CD4-positive, CD25-positive, alpha-beta regulatory T cell (primary cell): ENCODE measurements around the gene MT1H. TPM values are rescaled to one million over a fixed set of nuclear protein-coding genes. Genes with fewer than 3 reads are reported as not detected.

Source experiments
- ATAC-seq, 2 donors: fragments of 150-1000 bp; cut with Tn5 transposase; one replicate each; pipeline ENCODE4 v1.10.0; 2021; ENCODE audit warnings: low read depth in 2 of 2, moderate number of reproducible peaks in 2 of 2, moderate library complexity in 1 of 2
- DNase-seq, 3 donors: peaks; one replicate each; pipeline versions ENCODE4 v3.0.0 to v3.0.0-alpha.2; 2012 to 2022; ENCODE audit warnings: mixed read lengths in 1 of 3
- H3K27ac ChIP-seq: one replicate; pipeline ENCODE4 v1.7.0; 2013; ENCODE audit warnings: mild to moderate bottlenecking, low read length; ENCODE audit not compliant: insufficient read depth, poor library complexity, severe bottlenecking
- H3K27me3 ChIP-seq: one replicate; pipeline ENCODE4 v1.7.0; 2013; ENCODE audit warnings: low read length; ENCODE audit not compliant: control insufficient read depth, insufficient read depth
- H3K36me3 ChIP-seq: one replicate; pipeline ENCODE4 v1.7.0; 2013; ENCODE audit warnings: mild to moderate bottlenecking, low read length, moderate library complexity; ENCODE audit not compliant: control insufficient read depth, insufficient read depth
- H3K4me1 ChIP-seq: 2 replicates; pipeline ENCODE4 v1.7.0; 2013; ENCODE audit warnings: mild to moderate bottlenecking, low read length; ENCODE audit not compliant: insufficient read depth, control insufficient read depth, poor library complexity, severe bottlenecking
- H3K4me3 ChIP-seq: one replicate; pipeline ENCODE4 v1.7.0; 2013; ENCODE audit warnings: low read depth, mild to moderate bottlenecking, low read length, moderate library complexity
- H3K9me3 ChIP-seq, 2 experiments: 1 replicate in 1 of 2; 2 replicates in 1 of 2; pipeline ENCODE4 v1.7.0; 2013; ENCODE audit warnings: low read length in 2 of 2, mild to moderate bottlenecking in 1 of 2, moderate library complexity in 1 of 2; ENCODE audit not compliant: control insufficient read depth in 2 of 2
- H3K27ac Mint-ChIP-seq, 3 donors: one replicate each; pipeline ENCODE4 v1.8.0; 2020 to 2022; ENCODE audit warnings: mild to moderate bottlenecking in 3 of 3, mixed read lengths in 3 of 3, moderate library complexity in 2 of 3
- H3K27me3 Mint-ChIP-seq: one replicate; pipeline ENCODE4 v1.8.0; 2022; ENCODE audit warnings: mild to moderate bottlenecking, mixed read lengths
- H3K36me3 Mint-ChIP-seq: one replicate; pipeline ENCODE4 v1.8.0; 2020; ENCODE audit warnings: mixed read lengths
- H3K4me1 Mint-ChIP-seq, 4 donors: one replicate each; pipeline ENCODE4 v1.8.0; 2020 to 2022; ENCODE audit warnings: mixed read lengths in 4 of 4, mild to moderate bottlenecking in 1 of 4
- H3K4me3 Mint-ChIP-seq, 4 donors: one replicate each; pipeline ENCODE4 v1.8.0; 2020 to 2022; ENCODE audit warnings: mild to moderate bottlenecking in 4 of 4, mixed read lengths in 4 of 4, moderate library complexity in 3 of 4
- H3K9me3 Mint-ChIP-seq, 7 donors: one replicate each; pipeline ENCODE4 v1.8.0; 2020 to 2022; ENCODE audit warnings: mixed read lengths in 7 of 7, mild to moderate bottlenecking in 3 of 7, moderate library complexity in 2 of 7
- polyA plus RNA-seq, 4 donors: library from polyadenylated mRNA; unstranded; fragments of 300-500 nt; fragmentation: Illumina TruSeq; gene quantifications; one replicate each; pipeline ENCODE4 v1.2.3, GENCODE V29; 2021
- total RNA-seq: library from RNA; stranded (reverse); gene quantifications from one replicate; pipeline ENCODE4 v1.2.3, GENCODE V29; 2022

Gene MT1H
- total and polyA plus RNA-seq, 5 donors from 2014 or later = not detected

DNA sequence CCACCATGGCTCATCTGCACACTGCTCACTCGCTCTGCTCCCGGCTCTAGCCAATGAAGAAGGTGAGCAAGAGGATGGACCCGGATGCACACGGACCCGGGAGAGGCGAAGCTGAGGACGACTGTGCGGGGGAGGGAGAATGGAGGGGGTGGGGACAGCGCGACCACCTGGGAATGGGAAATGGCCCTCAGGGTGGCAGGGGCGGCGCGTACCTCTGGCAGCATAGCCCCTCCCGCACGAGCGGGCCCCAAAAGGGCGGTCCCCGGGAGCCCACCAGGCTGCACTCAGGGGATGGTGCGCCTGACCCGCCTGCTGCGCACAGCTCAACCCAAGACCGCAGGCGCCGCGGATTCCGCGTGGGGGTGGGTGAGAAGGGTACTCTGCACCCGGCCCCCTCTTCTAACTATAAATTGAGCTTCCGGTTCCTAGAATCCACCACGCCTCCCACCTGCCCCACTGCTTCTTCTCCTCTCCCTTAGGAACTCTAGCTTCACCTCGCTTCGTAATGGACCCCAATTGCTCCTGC, 6.1 kb downstream of the MT1H start:
- Histone ChIP-seq H3K9me3 (no peaks in the 10 kb centered on the region), H3K4me1 (peaks cover 7% of the 10 kb centered on the region), H3K27me3 (peaks cover 14% of the 10 kb centered on the region), H3K4me3 (no peak overlapping the region), H3K27ac (no peak overlapping the region), H3K36me3 (no peaks in the 10 kb centered on the region)
- ATAC-seq (peak; percentile 71 to 78), DNase-seq (peak; percentile 17 to 72 (median 33))
- H3K36me3 Mint-ChIP-seq = no peaks in the 10 kb centered on the region
- peak overlapping the region; percentile 21 to 84 (median 62) for H3K4me3 Mint-ChIP-seq
- H3K27me3 Mint-ChIP-seq = peaks cover 50% of the 10 kb centered on the region
- peaks cover 0 to 23% (median 6%) of the 10 kb centered on the region in 4 donors for H3K4me1 Mint-ChIP-seq
- H3K27ac Mint-ChIP-seq = peak overlapping the region in 2 of 3 donors; percentile 55 to 90
- H3K9me3 Mint-ChIP-seq = no peaks in the 10 kb centered on the region

- no peaks in the 10 kb centered on the region for H3K36me3 ChIP-seq
- peaks cover 33% of the 10 kb centered on the region for H3K27me3 Mint-ChIP-seq
- peaks cover 5% of the 10 kb centered on the region for H3K27me3 ChIP-seq
- H3K27ac ChIP-seq = no peak overlapping the region
- no peak overlapping the region for H3K27ac Mint-ChIP-seq
- no peak for DNase-seq
- H3K4me3 ChIP-seq = no peak overlapping the region
- H3K9me3 Mint-ChIP-seq = peaks cover 0 to 2% (median 0%) of the 10 kb centered on the region in 7 donors
- H3K36me3 Mint-ChIP-seq = no peaks in the 10 kb centered on the region
- H3K4me3 Mint-ChIP-seq = no peak overlapping the region
- peaks cover 0 to 34% (median 14%) of the 10 kb centered on the region in 4 donors for H3K4me1 Mint-ChIP-seq
- peaks cover 19% of the 10 kb centered on the region for H3K4me1 ChIP-seq
- H3K9me3 ChIP-seq = no peaks in the 10 kb centered on the region
- no peak for ATAC-seq
Measured at GRCh38 chr16:56677474-56677873, 7.9 kb downstream of the MT1H start.

DNA sequence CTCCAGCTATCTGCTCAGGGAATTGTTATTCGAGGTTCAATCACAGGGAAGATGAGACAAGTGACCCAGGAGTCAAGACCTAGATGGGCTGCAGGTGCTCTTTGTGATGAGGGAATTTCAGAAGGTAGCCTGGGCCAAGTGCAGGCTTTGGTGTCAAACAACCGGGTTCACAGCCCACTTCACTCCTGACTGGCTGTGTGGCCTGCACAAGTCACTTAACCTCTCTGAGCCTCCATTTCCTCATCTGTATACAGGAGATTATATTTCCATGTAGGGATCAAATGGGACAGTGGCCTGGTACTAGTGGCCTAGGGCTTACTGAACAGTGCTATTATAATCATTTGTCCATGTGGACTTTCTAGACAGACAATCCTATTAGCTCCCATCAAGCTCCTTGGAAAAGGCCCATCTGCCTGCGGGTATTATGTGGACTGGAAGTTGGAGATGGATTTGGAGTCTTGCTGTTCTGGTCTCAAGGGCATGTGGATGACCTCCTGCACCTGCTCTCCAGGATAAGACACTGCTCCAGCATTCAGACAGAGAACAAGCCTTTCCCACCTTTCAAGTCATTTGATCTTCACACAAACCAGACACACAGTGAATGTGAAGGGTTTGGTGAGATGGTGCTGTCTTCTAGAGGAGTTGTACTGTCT, 9.6 kb downstream of the MT1H start:
- DNase-seq (no peak), ATAC-seq (no peak)
- peaks cover 20% of the 10 kb centered on the region for H3K27me3 Mint-ChIP-seq
- peak overlapping the region in 1 of 3 donors; percentile 34 for H3K27ac Mint-ChIP-seq
- Histone ChIP-seq H3K9me3 (no peaks in the 10 kb centered on the region), H3K4me1 (peaks cover 36% of the 10 kb centered on the region), H3K4me3 (no peak overlapping the region), H3K27ac (no peak overlapping the region), H3K27me3 (no peaks in the 10 kb centered on the region), H3K36me3 (no peaks in the 10 kb centered on the region)
- H3K4me3 Mint-ChIP-seq = peak overlapping the region in 1 of 4 donors; percentile 48
- peaks cover 6 to 46% (median 24%) of the 10 kb centered on the region in 4 donors for H3K4me1 Mint-ChIP-seq
- peaks cover 0 to 2% (median 0%) of the 10 kb centered on the region in 7 donors for H3K9me3 Mint-ChIP-seq
- peaks cover 6% of the 10 kb centered on the region for H3K36me3 Mint-ChIP-seq

- H3K4me1 Mint-ChIP-seq = peaks cover 10 to 47% (median 25%) of the 10 kb centered on the region in 4 donors
- no peaks in the 10 kb centered on the region for H3K36me3 ChIP-seq
- peaks cover 36% of the 10 kb centered on the region for H3K4me1 ChIP-seq
- ATAC-seq = no peak
- peaks cover 14% of the 10 kb centered on the region for H3K27me3 Mint-ChIP-seq
- DNase-seq = no peak
- H3K9me3 ChIP-seq = no peaks in the 10 kb centered on the region
- peaks cover 10% of the 10 kb centered on the region for H3K36me3 Mint-ChIP-seq
- peak overlapping the region in 1 of 3 donors; percentile 34 for H3K27ac Mint-ChIP-seq
- H3K9me3 Mint-ChIP-seq = peaks cover 0 to 2% (median 0%) of the 10 kb centered on the region in 7 donors
- no peak overlapping the region for H3K4me3 Mint-ChIP-seq
- no peak overlapping the region for H3K4me3 ChIP-seq
- H3K27me3 ChIP-seq = no peaks in the 10 kb centered on the region
- H3K27ac ChIP-seq = no peak overlapping the region
Measured at GRCh38 chr16:56679818-56680217, 10.2 kb downstream of the MT1H start.

DNA sequence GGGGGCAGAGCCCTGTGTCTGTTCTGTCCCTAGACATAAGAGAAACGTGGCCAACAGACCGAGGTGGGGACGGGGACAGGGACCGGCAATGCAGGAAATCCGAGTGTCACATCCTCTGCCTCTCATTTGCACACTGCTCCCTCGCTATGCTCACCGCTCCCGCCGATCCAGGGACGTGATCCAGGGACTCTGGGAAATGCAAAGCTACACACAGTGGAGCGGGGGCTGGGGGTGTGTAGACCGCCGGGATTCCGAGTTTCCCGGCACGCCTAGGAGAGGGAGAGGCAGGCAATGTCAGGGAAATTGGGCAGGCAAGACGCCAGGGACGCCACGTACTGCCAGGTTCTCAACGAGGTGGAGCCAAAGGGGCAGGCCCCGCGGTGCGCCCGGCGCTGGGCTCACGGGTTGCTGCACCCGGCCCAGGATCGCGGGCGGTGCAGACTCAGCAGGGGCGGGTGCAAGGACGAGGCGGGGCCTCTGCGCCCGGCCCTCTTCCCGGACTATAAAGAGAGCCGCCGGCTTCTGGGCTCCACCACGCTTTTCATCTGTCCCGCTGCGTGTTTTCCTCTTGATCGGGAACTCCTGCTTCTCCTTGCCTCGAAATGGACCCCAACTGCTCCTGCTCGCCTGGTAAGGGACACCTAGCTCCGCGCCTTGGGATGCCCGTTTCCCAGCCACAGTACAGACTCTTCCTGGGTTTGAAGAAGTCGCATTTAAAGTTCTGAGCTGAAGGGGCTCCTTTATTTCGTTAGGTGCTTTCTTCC, 12.5 kb downstream of the MT1H start, which contains the start of gene MT1X:
TSS of gene MT1X (plus strand) at position 532 of the 764 bp plus-strand sequence. CDS start at position 603, 71 bp downstream.
- Mint-ChIP-seq H3K9me3 (peaks cover 0 to 4% (median 0%) of the 10 kb centered on the region in 7 donors), H3K27me3 (no peaks in the 10 kb centered on the region), H3K4me1 (peaks cover 10 to 30% (median 22%) of the 10 kb centered on the region in 4 donors), H3K36me3 (peaks cover 18% of the 10 kb centered on the region), H3K4me3 (peak within 1 kb of the TSS; percentile 95 to 97 (median 96)), H3K27ac (peak within 1 kb of the TSS; percentile 96 to 97 (median 96))
- H3K27ac ChIP-seq = peak within 1 kb of the TSS; percentile 72
- H3K4me1 ChIP-seq = peaks cover 29% of the 10 kb centered on the region
- H3K36me3 ChIP-seq = no peaks in the 10 kb centered on the region
- H3K27me3 ChIP-seq = no peaks in the 10 kb centered on the region
- ATAC-seq = peak; percentile 99
- H3K9me3 ChIP-seq = no peaks in the 10 kb centered on the region
- H3K4me3 ChIP-seq = peak within 1 kb of the TSS; percentile 94
- DNase-seq = peak; percentile 76 to 96 (median 84)

DNA sequence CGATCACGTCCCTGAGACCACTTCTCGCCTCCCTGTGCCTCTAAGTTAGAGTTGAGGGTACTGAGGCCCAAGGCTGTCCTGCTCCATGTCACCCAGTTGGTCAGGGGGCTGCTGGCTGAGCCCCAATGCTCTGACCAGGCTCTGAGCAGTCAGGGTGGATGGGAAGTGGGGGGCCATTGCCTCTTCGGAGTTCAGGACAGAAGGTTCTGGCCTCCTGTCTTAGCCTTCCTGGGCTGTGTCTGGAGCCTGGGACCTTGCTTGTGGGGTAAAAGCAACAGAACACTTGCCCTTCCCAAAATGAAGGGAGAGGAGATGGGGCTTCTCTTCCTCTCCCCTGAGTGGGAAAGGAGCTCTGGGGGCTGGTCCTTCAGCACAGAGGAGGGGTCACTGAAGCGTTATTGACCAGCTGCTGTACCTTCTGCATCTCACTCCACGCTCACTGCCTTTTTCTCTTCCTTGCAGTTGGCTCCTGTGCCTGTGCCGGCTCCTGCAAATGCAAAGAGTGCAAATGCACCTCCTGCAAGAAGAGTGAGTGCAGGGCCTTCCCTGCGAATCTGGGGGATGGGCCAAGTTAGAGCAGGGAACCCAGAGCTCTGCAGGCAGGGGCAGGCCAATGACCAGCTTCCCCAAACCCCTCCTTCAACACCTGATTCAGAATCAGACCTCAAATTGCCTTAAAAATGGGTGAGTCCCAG, 13.2 kb downstream of the MT1H start:
- Mint-ChIP-seq H3K9me3 (peaks cover 0 to 4% (median 0%) of the 10 kb centered on the region in 7 donors), H3K27me3 (no peaks in the 10 kb centered on the region), H3K4me3 (peak overlapping the region; percentile 95 to 97 (median 96)), H3K27ac (peak overlapping the region; percentile 96 to 97 (median 96)), H3K4me1 (peaks cover 10 to 30% (median 22%) of the 10 kb centered on the region in 4 donors), H3K36me3 (peaks cover 18% of the 10 kb centered on the region)
- no peak for DNase-seq
- Histone ChIP-seq H3K27ac (peak overlapping the region; percentile 72), H3K9me3 (no peaks in the 10 kb centered on the region), H3K27me3 (no peaks in the 10 kb centered on the region), H3K36me3 (no peaks in the 10 kb centered on the region), H3K4me1 (peaks cover 29% of the 10 kb centered on the region), H3K4me3 (peak overlapping the region; percentile 94)
- ATAC-seq = no peak
